Measurements from ENCODE around the gene IL1RL2.

Gene IL1RL2

DNA sequence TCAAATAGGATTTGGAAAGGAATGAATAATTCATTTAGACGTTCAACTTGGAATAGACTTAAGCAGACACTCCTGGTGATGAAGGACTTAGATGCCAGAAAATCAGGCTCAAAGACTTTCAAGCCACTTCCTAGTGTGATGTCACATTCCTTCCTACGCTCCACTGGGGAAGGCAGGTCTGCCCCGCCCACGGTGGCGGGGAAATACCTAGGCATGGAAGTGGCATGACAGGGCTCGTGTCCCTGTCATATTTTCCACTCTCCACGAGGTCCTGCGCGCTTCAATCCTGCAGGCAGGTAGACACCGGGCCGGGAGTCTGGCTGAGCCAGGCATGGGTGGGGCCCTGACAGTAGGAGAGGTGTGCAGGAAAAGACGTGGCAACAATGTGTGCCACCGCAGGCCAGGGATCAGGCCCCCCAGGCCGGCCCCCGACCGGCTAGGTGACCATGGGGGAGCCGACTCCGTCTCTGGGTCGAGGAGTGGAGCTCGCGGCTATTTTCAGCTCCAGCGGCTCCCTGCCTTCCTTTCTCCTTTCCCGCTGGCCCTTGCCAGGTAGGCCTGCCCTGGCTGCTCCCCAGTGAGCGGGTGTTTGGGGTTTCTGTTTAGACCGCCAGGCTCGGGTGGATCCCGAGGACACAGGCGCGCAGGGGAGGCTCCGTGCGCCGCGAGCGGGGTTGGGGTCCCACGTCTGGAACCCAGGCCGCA is at the start of gene IL1RL2:
Gene IL1RL2, plus strand, starts transcription at position 233 of the 705 bp plus-strand sequence. CDS start 845 bp downstream, outside the sequence.
- no peak for DNase-seq

DNA sequence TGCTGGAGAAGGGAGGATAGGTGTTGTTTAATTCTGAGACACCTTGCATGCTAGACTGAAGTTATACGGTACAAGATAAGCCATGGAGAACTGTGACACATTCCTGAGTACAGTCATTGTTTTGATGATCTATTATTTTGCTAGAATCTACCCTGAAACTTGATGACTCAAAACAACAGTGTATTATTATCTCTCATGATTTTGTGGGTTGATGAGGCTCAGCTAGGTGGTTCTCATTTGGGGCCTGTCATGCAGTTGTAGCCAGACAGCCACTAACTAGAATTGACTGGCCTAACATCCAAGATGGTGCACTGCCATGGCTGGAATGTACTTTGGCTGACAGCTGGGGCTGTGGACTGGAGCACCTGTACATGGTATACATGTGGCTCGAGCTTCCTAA is 49.7 kb upstream of the IL1RL2 start:
- DNase-seq = no peak

DNA sequence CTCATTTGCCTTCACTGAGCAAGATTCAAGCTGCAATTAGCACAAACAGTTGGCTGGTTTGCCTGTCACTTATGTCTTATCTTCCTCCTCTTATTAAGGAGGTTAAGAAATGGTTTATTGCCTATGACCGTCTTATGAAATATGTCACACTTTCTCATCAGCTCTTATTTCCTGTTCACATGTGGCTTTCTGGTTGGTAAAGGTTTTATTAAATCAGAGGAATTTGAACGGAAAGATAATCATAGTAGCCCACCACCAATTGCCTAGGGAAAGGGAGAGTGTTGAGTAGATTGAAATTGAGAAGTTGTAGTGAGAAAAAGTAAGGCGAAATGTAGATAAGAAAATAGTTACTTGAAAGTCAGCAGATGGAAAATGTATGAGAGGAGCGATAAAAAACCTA is 48.5 kb upstream of the IL1RL2 start:
- no peak for DNase-seq

DNA sequence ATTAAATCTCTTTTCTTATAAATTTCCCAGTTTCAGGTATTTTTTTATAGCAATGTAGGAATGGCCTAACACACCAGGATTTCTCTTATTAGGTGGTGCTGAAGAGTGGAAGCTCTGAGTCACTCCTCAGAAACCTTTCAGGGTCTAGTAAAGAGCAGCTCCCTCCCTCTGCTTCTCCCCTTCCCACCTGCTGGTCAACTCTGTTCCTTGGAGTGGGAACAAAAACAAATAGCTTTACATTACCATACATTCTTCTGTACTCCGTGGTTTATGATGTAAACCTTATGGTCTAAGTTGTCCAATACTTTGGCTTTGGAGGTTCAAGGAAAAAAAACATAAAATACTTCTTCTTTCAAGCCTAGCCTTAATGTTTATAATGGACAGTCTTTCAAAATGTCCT is 47.0 kb upstream of the IL1RL2 start:
- no peak for DNase-seq

DNA sequence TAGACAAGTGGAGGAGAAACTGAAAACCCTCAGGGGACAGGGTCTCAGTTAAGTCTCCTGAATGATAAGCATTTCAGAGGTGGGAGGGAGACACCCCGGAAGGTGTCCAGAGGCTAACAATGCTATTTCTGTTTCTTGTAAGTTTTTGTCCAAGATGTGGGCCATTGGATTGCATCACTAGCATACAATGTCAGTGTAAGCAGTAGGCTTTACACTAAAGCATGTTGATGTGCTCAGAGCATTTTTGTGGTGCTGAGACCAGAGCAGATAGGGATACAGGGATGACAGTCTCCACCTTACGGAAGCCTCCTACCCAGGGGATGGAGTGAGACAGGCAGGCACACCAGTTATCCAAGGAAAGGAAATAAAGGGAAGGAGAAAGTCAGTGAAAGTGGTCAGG is 46.4 kb upstream of the IL1RL2 start:
- DNase-seq = no peak

DNA sequence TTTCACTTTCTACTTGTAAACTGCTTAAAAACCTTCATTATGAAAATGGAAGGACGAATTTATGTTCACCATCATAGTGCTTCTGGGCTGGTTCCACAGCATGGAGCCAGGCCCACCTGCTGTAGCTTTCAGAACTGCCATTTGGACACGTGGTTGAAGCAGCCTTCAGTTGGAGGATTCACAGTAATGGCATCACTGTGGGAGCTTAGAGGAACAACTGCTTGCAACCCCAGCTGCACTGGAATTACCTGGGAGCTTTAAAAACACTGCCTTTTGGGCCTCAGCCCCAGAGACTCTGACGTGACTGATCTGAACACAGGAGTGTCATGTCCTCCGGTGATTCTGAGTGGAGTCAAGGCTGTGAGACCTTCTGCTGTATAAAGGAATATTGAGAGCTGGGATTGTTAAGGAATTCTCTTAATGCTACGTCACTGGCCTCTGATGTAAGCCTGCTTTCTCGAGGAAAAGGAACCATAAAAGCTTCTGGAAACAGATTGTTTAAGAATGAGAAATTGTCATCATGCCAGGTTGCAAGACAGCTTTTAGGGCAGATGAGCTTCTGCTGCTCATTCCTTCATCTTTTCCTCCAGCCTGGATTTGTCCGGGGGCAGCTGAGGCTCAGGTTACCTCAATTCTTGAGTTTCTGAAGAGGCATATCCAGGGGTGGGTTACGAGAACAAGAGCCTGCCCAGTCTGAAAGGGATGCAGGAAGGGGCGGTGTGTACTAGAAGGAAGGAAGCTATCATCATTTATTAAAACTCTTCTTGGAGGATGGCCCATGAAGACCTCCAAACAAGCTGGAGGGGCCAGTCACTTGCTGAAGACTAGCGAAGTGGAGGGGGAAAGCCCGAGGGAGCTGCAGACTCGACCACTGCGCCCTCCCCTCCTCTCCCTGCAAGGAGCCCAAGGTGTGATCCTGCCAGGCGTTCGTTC is 45.5 kb upstream of the IL1RL2 start:
- DNase-seq = no peak

DNA sequence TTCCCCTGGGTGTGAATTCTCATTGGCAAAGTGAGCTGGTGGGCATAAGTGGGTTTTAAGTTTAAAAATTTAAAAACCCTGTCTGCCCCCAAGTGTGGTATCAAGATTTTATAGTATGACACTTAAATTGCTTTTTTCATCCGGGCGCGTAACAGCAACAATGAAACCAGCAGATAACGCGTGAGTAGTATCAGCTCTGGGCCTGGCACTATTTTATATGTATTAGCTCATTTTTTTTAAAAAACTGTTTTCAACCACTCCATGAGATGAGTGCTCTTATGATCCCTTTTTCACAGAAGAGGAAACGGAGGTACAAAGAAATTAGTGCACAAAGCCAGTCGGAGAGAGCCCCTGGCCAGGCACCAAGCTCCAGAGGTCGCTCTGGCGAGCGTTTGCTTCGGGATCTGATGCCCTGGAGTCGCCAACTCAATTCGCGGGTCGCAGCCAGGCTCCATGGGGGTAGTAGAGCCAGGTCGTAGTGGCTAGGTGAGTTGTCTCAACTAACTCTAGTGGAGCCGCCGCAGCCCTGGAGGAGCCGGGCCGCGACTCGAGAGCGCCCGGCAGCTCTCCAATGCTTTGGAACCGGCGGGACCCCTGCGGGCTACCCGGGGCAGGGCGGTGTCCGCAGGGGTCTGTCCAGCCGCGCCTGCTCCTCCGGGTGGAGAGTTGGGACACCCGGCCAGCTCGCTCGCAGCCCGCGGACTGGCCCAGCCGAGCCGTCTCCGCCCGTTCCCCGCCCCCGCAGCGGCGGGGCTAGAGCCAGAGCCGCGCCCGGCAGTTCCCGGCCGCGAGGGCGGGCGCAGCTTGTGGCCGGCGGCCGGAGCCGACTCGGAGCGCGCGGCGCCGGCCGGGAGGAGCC is 44.6 kb upstream of the IL1RL2 start, which contains the start of gene IL1R1:
Gene IL1R1, plus strand, starts transcription at position 777 of the 859 bp plus-strand sequence. CDS start 14,979 bp downstream, outside the sequence.
- DNase-seq = no peak

DNA sequence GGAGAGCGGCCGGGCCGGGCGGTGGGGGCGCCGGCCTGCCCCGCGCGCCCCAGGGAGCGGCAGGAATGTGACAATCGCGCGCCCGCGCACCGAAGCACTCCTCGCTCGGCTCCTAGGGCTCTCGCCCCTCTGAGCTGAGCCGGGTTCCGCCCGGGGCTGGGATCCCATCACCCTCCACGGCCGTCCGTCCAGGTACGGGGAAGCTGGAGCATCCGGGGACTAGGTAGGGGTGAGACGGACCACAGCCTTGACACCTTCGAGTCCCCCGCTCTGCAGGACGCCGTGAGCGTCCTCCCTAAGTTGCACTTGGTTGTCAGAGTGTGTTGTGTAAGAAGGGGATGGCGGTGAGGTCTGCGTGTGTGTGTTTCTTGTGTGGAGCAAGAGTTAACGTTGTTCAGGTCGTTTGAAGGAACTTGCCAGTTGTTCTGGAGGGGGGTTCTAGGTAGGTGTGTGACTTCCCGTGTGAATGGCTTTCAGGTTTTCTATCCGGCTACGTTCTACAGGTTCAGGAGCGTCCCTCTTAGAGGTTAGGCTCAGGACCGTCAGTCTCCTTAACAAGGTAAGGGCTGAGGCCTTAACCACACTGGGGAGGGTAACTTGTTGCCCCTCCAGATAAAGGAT is 43.9 kb upstream of the IL1RL2 start:
- no peak for DNase-seq

DNA sequence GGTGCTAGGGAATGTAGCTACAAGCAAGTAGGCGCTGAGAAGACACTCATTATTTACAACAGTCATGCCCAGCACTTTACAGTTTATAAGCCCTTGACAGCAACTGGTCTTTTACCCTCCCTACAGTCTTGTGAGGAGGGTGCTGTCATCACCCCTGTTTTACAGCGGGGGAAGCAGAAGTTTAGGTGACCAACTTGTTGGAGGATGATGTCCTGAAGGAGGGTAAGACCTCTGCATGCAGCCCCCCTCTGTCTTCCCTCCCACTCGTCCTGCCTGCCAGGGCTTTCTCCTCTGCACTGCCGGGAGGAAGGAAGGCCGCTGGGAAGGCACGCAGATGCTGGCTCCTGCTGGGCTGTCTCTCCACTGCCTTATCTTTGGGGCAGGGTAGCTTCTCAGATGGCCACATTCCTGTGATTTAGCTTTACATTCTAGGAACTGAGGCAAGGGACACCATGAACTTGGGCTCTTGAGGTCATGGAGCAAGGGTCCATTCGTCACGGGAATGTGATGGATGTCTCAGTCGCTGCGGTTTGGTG is 43.3 kb upstream of the IL1RL2 start:
- no peak for DNase-seq

DNA sequence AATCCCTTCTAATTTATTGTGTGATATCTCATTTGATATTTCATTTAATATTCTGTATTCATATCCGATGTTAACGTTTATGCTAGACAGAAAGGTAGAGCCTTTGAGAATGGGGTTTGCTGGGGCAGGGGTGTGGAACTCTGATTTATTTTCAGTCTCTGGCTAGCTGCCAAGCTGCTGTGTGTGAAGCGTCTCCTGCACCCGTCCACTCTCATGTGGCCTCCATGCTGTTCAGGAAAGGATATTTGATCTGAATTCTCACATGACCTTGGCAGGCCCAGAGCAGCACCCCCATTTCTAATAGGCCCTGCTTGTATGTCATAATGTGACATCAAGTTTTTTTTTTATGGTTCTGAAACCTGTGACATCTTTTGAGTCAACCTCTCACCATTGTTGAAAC is 42.7 kb upstream of the IL1RL2 start:
- no peak for DNase-seq

DNA sequence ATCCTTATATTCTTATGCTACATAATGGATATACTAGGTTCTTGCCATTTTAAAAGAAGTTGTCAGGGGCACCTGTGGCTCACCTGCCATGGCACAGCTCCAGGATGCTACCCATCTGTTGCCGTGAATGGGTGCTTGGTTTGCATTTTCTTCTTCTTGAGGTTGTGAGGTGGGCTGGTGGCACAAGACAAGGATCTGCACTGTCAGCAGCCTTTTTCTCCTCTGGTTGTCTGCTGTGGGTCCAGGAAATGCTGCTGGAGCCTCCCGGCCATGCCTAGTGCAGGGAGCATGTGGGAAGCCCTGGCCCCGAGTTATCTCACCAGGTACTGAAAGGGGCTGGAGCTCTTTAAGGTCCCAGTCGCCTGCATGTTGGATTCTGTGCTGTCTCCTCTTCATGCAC is 41.7 kb upstream of the IL1RL2 start:
- no peak for DNase-seq

DNA sequence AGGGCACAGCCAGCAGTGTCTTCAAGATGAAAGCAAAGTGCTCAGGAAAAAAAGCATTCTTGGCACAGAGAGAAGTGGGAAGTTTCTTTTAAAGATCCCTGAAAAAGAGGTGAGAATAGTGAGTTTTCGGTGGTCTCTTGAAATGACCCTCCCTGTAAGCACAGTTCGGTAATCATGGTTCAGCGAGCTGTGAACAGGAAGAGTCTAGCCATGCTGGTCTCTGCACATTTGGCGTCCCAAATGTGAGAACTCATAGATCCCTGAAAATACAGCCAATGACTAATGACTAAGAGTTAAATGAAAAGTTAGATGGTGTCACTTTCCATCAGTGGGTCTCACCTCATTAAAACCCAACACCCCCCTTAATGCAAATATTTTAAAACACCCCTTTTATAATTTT is 40.9 kb upstream of the IL1RL2 start:
- no peak for DNase-seq

DNA sequence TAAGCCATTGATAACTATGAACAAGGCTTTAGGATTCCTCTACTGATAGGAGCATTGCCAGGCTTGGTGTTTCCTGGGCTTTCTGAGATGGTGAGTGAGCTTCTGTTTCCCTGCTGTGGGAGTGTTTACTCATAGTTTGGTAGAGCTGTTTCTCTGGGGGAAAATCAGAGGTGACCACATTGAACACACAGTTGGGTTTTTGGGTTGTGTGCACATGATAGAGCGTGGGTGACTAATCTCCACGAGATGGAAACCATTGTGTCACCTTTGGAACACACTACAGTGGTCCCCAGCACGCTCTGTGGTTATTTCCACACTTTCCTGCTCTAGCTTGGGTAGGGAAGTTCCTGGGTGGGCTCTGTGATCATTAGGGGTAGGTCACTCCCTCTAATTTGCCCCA is 38.9 kb upstream of the IL1RL2 start:
- no peak for DNase-seq

DNA sequence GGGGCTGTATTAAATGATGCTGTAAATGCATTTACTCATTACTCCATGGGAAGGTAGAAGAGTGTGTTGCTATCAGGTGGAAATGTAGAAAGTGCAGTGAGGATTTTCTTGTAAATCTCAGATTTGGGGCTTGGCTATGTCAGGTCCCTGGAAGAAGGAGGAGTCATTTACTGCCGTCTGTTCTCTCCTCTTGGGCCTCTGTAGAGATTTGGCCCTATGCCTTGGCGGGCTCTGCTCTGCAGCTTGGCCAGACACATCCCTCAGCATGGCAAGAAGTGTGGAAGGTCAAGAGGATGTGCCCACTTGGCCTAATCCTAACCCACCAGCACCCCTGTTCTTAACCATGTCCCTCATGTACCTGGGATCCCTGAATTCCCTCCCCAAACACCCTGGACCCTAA is 37.6 kb upstream of the IL1RL2 start:
- DNase-seq = no peak

DNA sequence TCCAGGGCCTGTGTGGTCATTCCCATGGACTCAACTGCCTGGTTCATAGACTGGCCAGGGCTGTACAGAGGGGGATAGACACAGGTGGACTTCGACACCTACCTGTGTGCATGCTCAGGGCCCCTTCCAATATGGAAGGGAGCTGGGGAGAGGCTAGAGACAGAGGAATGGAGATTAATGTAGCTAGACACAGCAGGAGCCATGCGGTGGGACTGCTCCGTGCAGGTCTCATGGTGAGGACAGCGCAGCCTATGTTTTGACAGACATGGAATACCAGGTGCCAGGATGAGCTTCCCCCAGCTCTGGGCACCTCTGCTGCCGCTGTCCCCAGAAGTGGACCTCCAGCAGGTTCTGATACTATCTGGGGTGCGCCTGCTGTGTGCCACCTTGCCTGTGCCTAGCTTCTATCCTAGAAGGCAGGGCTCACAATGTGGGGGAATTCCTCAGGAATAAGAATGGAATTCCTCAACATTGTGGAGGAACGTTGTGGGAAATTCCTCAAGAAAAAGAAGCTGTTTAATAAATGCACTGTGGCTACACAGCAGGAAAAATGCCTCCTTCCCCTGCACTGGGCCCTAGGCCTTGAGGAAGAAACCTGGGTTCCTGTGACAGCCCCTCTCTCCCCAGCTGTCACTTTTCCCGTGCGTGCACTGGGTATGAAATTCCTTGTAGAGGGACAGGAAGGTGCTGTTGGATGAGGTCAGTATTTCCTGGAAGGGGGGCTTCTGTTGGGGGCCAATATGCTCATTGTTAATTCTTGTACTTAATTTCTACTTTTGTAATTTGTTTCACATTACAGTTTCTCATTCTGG is 37.0 kb upstream of the IL1RL2 start:
- no peak for DNase-seq

DNA sequence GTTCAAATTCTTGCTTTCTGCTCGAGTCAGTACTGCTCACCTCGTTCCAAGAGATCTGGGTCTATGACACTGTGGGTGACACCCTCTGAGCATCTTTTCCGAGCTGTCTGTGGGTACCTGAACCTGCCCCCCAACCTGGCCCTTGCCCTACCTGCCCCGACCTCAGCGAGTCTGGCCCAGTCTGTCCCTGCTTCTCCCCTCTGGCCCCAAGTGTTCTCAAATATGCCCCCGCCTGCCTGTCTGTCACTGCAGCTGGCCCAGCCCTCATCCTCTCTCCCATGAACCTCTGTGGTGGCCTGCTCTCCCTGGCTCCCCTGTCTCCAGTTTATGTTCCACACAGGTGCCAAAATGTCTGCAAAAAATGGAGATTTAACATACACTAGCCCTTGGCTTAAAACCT is 32.5 kb upstream of the IL1RL2 start:
- no peak for DNase-seq

DNA sequence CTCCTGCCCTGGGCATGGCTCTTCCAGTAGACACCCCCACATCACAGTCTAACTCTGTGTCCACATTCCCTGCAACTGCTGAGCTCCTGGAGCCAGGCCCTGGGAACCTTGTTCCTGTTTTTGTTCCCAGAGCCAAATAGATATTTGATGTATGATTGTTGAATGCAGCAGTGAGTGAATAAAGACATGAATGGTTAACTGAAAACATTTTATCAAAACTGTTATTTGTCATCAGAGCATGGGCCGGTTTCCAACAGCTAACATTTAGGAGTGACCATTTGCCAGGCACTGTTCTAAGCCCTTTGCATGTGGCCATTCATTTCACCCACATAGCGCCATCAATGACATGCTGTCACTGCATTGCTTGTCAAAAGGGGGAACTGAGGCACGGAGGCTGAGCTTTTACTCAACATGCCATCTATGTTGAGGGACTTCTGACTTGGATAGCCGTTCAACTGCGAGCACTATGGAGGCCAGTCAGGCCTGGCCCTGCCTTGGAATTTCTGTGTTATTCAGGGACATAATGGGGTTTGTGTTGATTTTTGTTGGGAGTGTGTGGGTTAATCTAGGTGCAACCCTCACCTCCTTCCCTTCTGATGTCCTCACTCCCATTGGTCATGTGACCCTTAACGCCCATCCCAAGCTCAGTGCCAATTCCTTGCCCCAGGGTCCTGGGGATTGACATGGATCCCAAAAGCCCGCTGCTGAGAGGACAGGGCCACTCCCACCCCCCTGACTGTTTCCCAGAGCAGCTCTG is 31.7 kb upstream of the IL1RL2 start:
- no peak for DNase-seq

DNA sequence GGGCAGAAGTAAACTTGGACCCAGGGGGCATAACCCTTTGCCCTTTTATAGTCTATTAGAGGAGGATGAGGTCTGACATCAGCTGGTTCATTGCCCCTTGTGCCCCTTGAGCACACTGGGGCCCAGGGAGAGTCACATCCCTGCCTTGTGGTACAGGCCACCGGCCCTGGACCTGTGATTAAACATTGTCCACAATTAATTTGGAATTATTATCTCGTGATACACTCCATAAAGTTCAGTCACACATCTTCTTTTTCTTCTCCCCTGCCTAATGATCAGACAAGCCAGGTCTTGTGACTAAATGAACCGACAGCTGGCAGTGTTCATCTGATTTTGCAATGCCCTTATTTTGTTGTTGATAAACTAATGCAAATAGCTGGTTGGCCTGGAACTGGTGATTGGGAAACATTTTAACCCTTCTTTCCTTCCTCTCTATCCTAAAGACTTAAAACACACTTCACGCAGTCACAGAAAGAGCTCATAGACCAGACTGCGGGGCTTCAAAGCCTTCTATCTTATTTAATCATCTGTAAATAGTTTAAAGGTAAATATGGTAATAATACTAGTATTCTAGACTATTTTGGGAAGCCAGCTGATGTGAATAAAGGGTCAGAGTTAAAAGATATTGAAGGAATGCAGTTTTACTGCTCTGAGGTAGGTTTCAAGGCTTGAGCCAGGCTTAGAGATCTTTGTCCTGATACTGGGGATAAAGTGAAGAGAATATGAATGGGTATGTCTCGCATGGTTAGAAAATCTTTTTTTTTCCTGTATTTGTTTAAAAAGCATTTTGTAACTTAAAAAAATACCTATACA is 30.9 kb upstream of the IL1RL2 start:
- DNase-seq = no peak

DNA sequence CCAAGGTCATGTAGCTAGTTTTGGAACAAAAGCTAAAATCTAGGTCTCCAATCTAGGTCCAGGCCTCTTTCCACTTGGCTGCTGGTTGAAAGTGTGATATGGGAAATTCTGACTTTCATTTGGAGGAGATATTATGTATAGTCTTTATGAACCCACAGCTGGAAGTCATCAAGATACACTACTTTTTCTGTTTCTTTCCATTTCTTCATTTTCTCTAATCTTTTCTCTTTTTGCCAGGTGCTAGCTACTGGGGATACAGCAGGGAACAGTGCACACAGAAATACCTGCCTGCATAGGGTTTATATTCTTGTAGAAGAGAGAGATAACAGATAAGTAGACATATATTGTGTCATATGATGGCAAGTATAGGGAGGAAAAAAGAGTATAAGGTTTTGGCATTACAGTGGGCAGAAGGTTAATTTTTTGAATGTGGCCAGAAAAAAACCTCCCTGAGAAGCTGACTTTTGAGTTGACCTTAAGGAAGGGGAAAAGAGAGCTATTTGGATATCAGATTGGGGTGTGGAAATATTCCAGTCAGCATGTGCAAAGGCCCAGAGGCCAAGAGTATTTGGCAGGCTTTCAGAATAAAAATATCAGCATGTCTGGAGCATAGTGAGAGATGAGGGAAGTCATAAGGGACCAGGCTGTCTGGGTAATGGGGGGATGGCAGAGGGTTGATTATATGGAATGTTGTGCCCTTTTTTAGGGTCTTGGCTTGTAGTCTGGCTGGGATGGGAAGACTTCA is 28.6 kb upstream of the IL1RL2 start:
- DNase-seq = no peak
